ENCODE results near the gene CORO1C.
"Not testable (repeated sequence)": the region's sequence is repeated elsewhere in the genome, so short reads cannot be mapped to it uniquely, and the experiment has no call there.

CORO1C gene

DNA sequence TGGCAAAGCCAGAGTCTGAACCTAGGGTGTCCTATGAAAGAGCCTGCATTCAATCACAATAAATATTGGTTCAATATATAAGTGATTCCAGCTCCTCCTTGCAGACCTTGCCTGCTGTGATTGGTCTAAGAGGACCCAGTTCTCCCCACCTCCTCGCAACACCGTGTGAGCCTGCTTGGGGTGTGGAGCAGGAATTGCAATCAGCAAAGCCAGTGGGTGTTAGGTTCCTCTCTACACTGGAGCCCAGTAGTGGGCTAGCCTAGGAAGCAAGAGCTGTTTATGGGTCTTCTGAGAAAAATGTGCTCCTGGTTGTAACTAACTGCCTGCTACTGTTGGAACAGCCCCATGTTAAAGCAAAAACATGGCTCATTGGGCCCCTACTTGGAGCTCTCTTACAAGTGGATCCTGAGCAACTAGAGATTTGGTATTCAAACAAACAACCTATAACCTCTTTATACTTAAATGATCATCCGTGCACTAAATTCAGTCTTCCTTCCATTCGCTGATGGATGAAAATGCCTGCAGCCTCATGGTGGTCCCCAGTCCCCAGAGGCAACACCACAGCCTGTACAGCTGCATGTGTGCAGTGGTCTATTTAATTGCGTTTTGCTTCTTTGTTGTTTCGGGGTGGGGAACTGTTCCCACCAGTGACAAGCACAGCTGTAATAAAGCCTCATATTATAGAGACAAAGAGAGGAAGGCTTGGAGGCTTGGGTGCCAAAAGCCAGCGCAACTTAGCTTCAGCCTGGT is 93.9 kb downstream of the CORO1C start:
- H3K27me3 ChIP-seq (ENCODE audit: control insufficient read depth, insufficient read depth, low read length) = peaks cover 11% of the 10 kb centered on the region
- no peak overlapping the region for H3K4me3 ChIP-seq (ENCODE audit: low read length)
- no peaks in the 10 kb centered on the region for H3K36me3 ChIP-seq (ENCODE audit: control insufficient read depth, insufficient read depth, low read length)
- peaks cover 32% of the 10 kb centered on the region for H3K4me1 ChIP-seq (ENCODE audit: control insufficient read depth, insufficient read depth, low read length)
- no peaks in the 10 kb centered on the region for H3K9me3 ChIP-seq (ENCODE audit: control insufficient read depth, low read length)
- no peak overlapping the region for H3K9ac ChIP-seq (ENCODE audit: low read length)

DNA sequence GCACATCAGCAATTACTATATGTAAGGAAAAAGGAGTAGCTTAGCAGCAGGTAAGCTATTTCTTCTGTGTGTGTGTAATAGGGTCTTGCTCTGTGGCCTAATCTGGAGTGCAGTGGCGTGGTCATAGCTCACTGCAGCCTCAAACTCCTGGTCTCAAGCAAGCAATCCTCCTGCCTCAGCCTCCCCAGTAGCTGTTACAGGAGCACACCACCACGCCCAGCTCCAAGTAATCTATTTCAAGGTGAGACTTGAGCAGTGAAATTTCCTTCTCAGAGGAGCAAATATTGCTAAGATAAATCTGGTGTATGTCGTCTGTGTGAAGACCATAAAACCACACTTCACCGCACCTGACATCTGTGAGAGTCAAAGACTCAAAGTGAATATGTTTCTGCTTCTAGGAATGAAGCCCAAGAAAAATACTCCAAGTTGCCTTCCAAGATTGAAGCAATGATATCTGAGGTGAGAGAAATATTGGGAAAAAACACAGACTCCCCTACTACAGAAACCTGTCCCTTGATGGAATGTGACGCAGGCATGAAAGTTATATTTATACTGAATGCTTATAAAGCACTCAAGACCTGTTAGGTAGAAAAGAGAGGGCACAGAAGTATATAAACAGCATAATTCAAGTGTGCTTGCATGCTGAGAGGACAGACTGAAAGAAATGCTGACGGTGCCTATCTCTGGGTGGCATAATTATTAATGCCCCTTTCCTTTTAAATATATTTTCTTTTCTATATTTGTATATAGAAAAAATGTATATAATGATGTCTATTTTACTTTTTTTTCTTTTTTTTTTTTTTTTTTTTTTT is 95.1 kb downstream of the CORO1C start:
- H3K36me3 ChIP-seq (ENCODE audit: control insufficient read depth, insufficient read depth, low read length) = no peaks in the 10 kb centered on the region
- H3K4me1 ChIP-seq (ENCODE audit: control insufficient read depth, insufficient read depth, low read length) = peaks cover 40% of the 10 kb centered on the region
- H3K9me3 ChIP-seq (ENCODE audit: control insufficient read depth, low read length) = no peaks in the 10 kb centered on the region
- H3K27me3 ChIP-seq (ENCODE audit: control insufficient read depth, insufficient read depth, low read length) = peaks cover 11% of the 10 kb centered on the region
- no peak overlapping the region for H3K9ac ChIP-seq (ENCODE audit: low read length)
- no peak overlapping the region for H3K4me3 ChIP-seq (ENCODE audit: low read length)

DNA sequence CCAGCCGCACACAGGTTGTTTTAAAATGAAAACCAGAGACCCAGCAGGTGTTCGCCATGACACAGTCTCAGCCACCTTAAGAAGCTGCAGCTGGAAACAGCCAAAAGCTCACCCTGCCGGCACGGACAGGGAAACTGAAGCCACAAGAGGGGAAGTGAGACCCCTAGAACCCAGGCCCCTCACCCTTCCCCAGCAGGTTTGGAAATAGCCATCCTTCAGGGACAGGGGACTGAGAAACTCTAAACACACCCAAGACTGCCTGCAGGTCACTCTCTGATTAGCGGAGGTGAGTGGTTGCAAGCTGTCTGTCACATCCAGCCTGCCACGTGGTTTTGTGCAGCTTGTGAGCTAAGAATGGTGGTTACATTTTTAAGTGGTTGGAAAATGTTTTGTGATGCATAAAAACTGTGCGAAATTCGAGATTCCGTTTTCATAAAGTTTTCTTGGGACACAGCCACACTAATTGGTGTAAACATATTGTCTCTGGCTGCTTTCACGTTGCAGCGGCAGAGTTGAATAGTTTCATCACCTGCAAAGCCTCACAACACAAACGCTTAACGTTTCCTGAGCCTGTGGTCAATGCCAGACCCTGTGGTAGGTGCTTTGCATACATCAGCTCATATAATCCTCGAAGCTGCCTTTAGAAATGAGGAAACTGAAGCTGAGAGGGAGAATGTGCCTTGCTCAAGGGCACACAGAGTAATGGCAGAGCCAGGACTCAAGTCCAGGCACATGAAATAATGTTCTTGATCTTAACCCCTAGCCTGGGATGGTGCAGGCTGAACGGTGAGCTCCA is 95.9 kb downstream of the CORO1C start:
- peaks cover 40% of the 10 kb centered on the region for H3K4me1 ChIP-seq (ENCODE audit: control insufficient read depth, insufficient read depth, low read length)
- peaks cover 11% of the 10 kb centered on the region for H3K27me3 ChIP-seq (ENCODE audit: control insufficient read depth, insufficient read depth, low read length)
- no peaks in the 10 kb centered on the region for H3K36me3 ChIP-seq (ENCODE audit: control insufficient read depth, insufficient read depth, low read length)
- H3K4me3 ChIP-seq (ENCODE audit: low read length) = no peak overlapping the region
- no peaks in the 10 kb centered on the region for H3K9me3 ChIP-seq (ENCODE audit: control insufficient read depth, low read length)
- no peak overlapping the region for H3K9ac ChIP-seq (ENCODE audit: low read length)

- Histone ChIP-seq H3K9me3 (ENCODE audit: control insufficient read depth, low read length) (no peaks in the 10 kb centered on the region), H3K4me1 (ENCODE audit: control insufficient read depth, insufficient read depth, low read length) (peaks cover 40% of the 10 kb centered on the region), H3K9ac (ENCODE audit: low read length) (peak overlapping the region; percentile 38), H3K4me3 (ENCODE audit: low read length) (no peak overlapping the region), H3K27me3 (ENCODE audit: control insufficient read depth, insufficient read depth, low read length) (peaks cover 11% of the 10 kb centered on the region), H3K36me3 (ENCODE audit: control insufficient read depth, insufficient read depth, low read length) (no peaks in the 10 kb centered on the region)
Measured at GRCh38 chr12:108634341-108634751, 97.0 kb downstream of the CORO1C start.

DNA sequence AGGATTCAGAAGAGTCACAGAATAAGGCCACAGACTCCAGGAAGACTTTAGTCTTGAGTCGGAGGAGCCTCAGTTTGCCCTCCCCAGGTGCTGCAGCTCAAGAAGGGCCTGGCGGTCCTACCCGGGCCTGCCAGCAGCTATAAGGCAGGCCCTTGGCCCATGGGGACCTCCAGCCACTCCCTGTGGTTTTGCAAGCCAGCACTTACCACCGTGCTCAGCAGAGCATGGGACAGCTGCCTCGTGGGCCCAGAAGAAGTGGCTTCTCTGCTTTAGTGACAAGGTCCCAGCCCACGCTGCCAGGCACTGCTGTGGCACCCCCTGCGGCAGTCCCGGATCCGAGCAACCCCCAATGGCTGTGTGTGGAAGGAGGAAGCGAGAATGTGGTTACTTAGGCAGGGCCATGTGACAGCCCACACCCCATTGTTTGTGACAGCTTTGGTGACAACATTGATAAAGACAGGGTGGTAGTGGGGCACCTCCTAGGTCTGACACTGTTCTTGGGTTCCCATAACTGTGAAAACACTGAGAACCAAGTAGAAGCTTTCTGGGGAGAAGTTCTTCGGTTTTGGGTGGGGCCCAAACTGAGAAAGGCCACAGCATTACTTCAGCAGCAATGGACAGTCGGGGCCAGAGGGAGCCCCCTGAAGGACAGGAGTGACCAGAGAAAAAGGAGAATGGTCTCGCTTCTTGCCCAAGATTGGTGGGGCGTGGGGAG is 97.6 kb downstream of the CORO1C start, which contains the start of gene SELPLG:
Gene SELPLG (minus strand): TSS at position 361 of the 715 bp plus-strand sequence. CDS start 9,587 bp downstream, outside the sequence.
- no peaks in the 10 kb centered on the region for H3K9me3 ChIP-seq (ENCODE audit: control insufficient read depth, low read length)
- peak within 1 kb of the TSS; percentile 38 for H3K9ac ChIP-seq (ENCODE audit: low read length)
- H3K36me3 ChIP-seq (ENCODE audit: control insufficient read depth, insufficient read depth, low read length) = no peaks in the 10 kb centered on the region
- peaks cover 37% of the 10 kb centered on the region for H3K4me1 ChIP-seq (ENCODE audit: control insufficient read depth, insufficient read depth, low read length)
- peak within 1 kb of the TSS; percentile 23 for H3K4me3 ChIP-seq (ENCODE audit: low read length)
- H3K27me3 ChIP-seq (ENCODE audit: control insufficient read depth, insufficient read depth, low read length) = peaks cover 11% of the 10 kb centered on the region

DNA sequence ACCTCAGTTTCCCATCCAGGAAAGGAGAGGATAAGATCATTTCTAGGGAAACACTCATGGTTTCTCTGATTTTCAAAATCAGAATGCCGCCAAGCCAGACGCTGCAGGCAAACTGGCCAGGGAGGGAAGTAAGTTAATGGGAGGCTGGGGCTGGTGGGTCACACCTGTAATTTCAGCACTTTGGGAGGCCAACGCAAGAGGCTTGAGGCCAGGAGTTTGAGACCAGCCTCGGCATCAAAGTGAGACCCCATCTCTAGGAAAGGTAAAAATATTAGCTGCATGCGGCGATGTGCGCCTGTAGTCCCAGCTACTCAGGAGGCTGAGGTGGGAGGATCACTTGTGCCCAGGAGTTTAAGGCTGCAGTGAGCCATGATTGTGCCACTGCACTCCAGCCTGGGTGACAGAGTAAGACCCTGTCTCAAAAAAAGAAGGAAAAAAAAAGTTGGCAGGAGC is 98.2 kb downstream of the CORO1C start:
- H3K9ac ChIP-seq (ENCODE audit: low read length) = peak overlapping the region; percentile 38
- H3K4me3 ChIP-seq (ENCODE audit: low read length) = peak overlapping the region; percentile 23
- H3K36me3 ChIP-seq (ENCODE audit: control insufficient read depth, insufficient read depth, low read length) = no peaks in the 10 kb centered on the region
- H3K27me3 ChIP-seq (ENCODE audit: control insufficient read depth, insufficient read depth, low read length) = peaks cover 8% of the 10 kb centered on the region
- H3K9me3 ChIP-seq (ENCODE audit: control insufficient read depth, low read length) = no peaks in the 10 kb centered on the region
- peaks cover 37% of the 10 kb centered on the region for H3K4me1 ChIP-seq (ENCODE audit: control insufficient read depth, insufficient read depth, low read length)

DNA sequence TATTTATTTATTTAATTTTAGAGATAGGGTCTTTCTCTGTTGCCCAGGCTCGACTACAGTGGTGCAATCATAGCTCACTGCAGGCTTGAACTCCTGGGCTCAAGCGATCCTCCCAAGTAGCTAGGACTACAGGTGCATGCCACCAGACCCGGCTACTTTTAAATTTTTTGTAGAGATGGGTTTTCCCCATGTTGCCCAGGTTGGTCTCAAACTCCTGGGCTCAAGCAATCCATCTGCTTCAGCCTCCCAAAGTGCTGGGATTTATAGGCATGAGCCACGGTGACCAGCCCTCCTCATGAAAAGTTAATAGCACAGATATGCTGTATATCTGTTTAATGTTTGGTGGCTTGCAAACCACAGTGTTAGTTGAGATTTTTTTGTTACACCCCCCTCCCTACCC is 100.1 kb downstream of the CORO1C start:
- not testable (repeated sequence) for H3K36me3 ChIP-seq (ENCODE audit: control insufficient read depth, insufficient read depth, low read length); H3K4me3 ChIP-seq (ENCODE audit: low read length); H3K9me3 ChIP-seq (ENCODE audit: control insufficient read depth, low read length); H3K27me3 ChIP-seq (ENCODE audit: control insufficient read depth, insufficient read depth, low read length); H3K9ac ChIP-seq (ENCODE audit: low read length)
- peaks cover 35% of the 10 kb centered on the region for H3K4me1 ChIP-seq (ENCODE audit: control insufficient read depth, insufficient read depth, low read length)

GRCh38 chr12:108630481-108631207 is 100.7 kb downstream of the CORO1C start:
- Histone ChIP-seq H3K4me1 (ENCODE audit: control insufficient read depth, insufficient read depth, low read length) (peaks cover 31% of the 10 kb centered on the region), H3K36me3 (ENCODE audit: control insufficient read depth, insufficient read depth, low read length) (no peaks in the 10 kb centered on the region), H3K27me3 (ENCODE audit: control insufficient read depth, insufficient read depth, low read length) (no peaks in the 10 kb centered on the region), H3K9ac (ENCODE audit: low read length) (no peak overlapping the region), H3K4me3 (ENCODE audit: low read length) (no peak overlapping the region), H3K9me3 (ENCODE audit: control insufficient read depth, low read length) (no peaks in the 10 kb centered on the region)

DNA sequence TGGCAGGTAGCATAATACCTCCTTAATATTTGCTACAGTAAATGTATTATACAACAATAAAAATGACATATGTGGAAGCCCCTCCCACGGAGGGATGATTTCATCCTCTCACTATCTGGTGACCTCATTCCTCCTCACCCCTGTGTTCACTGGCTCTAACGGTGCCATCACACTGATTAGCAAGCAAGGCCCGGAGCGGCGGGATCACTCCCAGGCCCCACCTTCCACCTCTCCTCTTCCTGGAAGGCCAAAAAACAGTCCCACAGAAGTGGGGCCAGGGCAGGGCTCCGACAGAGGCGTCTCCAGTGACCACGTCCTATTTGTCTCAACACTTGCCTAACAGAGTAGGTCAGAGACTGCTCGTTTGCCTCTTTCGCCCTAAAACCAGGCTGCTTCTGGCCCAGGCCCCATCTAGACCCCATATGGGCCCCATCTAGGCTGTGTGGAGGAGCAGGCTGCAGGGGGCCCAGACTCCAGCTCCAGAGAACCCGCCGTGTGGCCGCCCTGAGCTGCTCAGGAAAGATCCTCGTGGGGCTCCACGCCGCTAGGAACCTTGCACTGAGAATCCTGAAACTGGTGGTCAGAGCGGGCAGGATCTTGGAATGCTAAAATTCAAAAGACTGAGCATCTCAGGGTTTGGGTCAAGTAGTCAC is 101.4 kb downstream of the CORO1C start:
- Histone ChIP-seq H3K36me3 (ENCODE audit: control insufficient read depth, insufficient read depth, low read length) (no peaks in the 10 kb centered on the region), H3K4me1 (ENCODE audit: control insufficient read depth, insufficient read depth, low read length) (peaks cover 31% of the 10 kb centered on the region), H3K27me3 (ENCODE audit: control insufficient read depth, insufficient read depth, low read length) (no peaks in the 10 kb centered on the region), H3K4me3 (ENCODE audit: low read length) (no peak overlapping the region), H3K9me3 (ENCODE audit: control insufficient read depth, low read length) (no peaks in the 10 kb centered on the region), H3K9ac (ENCODE audit: low read length) (no peak overlapping the region)

- H3K9me3 ChIP-seq (ENCODE audit: control insufficient read depth, low read length) = no peaks in the 10 kb centered on the region
- peak overlapping the region; percentile 37 for H3K9ac ChIP-seq (ENCODE audit: low read length)
- H3K4me1 ChIP-seq (ENCODE audit: control insufficient read depth, insufficient read depth, low read length) = peaks cover 23% of the 10 kb centered on the region
- H3K27me3 ChIP-seq (ENCODE audit: control insufficient read depth, insufficient read depth, low read length) = no peaks in the 10 kb centered on the region
- H3K36me3 ChIP-seq (ENCODE audit: control insufficient read depth, insufficient read depth, low read length) = no peaks in the 10 kb centered on the region
- H3K4me3 ChIP-seq (ENCODE audit: low read length) = no peak overlapping the region
Measured at GRCh38 chr12:108629151-108629550, 102.2 kb downstream of the CORO1C start.

All from mucosa of stomach (tissue), 1 donor.